HepG2 (cell line): ENCODE data around the gene SPINDOC. TPM values are rescaled to one million over a fixed set of nuclear protein-coding genes. Genes with fewer than 3 reads are reported as not detected.
A peak's percentile ranks its signal among the peaks of the same experiment; 100 is the strongest.

ENCODE experiments used
- ATAC-seq: fragments of 200-7000 bp; cut with Tn5 transposase; 3 replicates; pipeline ENCODE4 v1.9.1; 2020; ENCODE audit warnings: mild to moderate bottlenecking, moderate library complexity
- BruUV-seq: library from RNA; stranded (reverse); fragments of 400-500 nt; replicated peaks from 2 replicates; lab custom pipeline; 2021; lab: Mats Ljungman, UMichigan
- CTCF ChIA-PET: fragments of 300-600 bp; formaldehyde crosslinking; extraction: SDS; loops from one replicate; lab custom pipeline; 2021; ENCODE audit warnings: low total read pairs, inconsistent platforms, low intra/inter-chr PET ratio; lab: Yijun Ruan, JAX
- POLR2A ChIA-PET: fragments of 350-600 bp; sonication (Branson Sonifier 250); formaldehyde crosslinking; loops from one replicate; lab custom pipeline; 2020; ENCODE audit warnings: antibody characterized with exemption, inconsistent platforms; lab: Yijun Ruan, JAX
- DNase-seq: peaks from one replicate; pipeline ENCODE4 v3.0.0-alpha.2; 2015; ENCODE audit warnings: low spot score
- FAIRE-seq: peaks from 3 replicates; lab custom pipeline; 2011; peaks lifted over from hg19 to GRCh38; lab: Jason Lieb, UNC
- H2AFZ ChIP-seq: one replicate; pipeline ENCODE4 v1.6.1; 2011; ENCODE audit warnings: low read length, inconsistent platforms
- H3K27ac ChIP-seq: fragments of 300-600 bp; 3 replicates; pipeline ENCODE4 v1.8.0; 2011; ENCODE audit warnings: mixed run types, mild to moderate bottlenecking, mixed read lengths, low read length, inconsistent platforms; ENCODE audit not compliant: insufficient read depth; ENCODE audit errors: extremely low read length
- H3K27me3 ChIP-seq, 2 experiments: fragments of 200-600 bp in 1 of 2; 2 replicates in 1 of 2; 3 replicates in 1 of 2; pipeline versions ENCODE4 v1.6.0 to v1.8.0; 2011; ENCODE audit warnings: low read length in 2 of 2, mild to moderate bottlenecking in 2 of 2, moderate library complexity in 2 of 2, inconsistent platforms in 1 of 2; ENCODE audit not compliant: insufficient read depth in 2 of 2, control insufficient read depth in 1 of 2
- H3K36me3 ChIP-seq, 2 experiments: fragments of 200-600 bp in 1 of 2; replicated peaks in 1 of 2; 2 replicates in 1 of 2; 3 replicates in 1 of 2; pipeline versions ENCODE4 v1.5.1 to v1.8.0; 2011; ENCODE audit warnings: low read length in 2 of 2, inconsistent platforms in 1 of 2; ENCODE audit not compliant: insufficient read depth in 2 of 2, control insufficient read depth in 1 of 2
- H3K4me1 ChIP-seq: 2 replicates; pipeline ENCODE4 v1.5.1; 2012; ENCODE audit warnings: low read length, inconsistent platforms; ENCODE audit not compliant: insufficient read depth
- H3K4me2 ChIP-seq: 2 replicates; pipeline ENCODE4 v1.6.0; 2011; ENCODE audit warnings: low read depth, low read length, inconsistent platforms
- H3K4me3 ChIP-seq, 3 experiments: fragments of 200-600 bp in 1 of 3; sonication (generic), shearing (Covaris generic) in 1 of 3; replicated peaks in 1 of 3; 2 replicates each; pipeline ENCODE4 v1.5.1; 2011 to 2016; ENCODE audit warnings: low read length in 3 of 3, inconsistent platforms in 2 of 3, low read depth in 2 of 3, mild to moderate bottlenecking in 2 of 3, control low read depth in 1 of 3, mixed read lengths in 1 of 3; ENCODE audit not compliant: insufficient read depth in 1 of 3
- H3K79me2 ChIP-seq: one replicate; pipeline ENCODE4 v1.6.1; 2011; ENCODE audit warnings: low read length, inconsistent platforms; ENCODE audit not compliant: insufficient read depth
- H3K9ac ChIP-seq: 2 replicates; pipeline ENCODE4 v1.6.0; 2011; ENCODE audit warnings: mild to moderate bottlenecking, low read depth, low read length, inconsistent platforms; ENCODE audit not compliant: insufficient read depth
- H3K9me3 ChIP-seq: 2 replicates; pipeline ENCODE4 v1.5.1; 2012; ENCODE audit warnings: mild to moderate bottlenecking, low read length
- H4K20me1 ChIP-seq: 2 replicates; pipeline ENCODE4 v1.6.0; 2011; ENCODE audit warnings: inconsistent platforms, mild to moderate bottlenecking, low read length, moderate library complexity; ENCODE audit not compliant: insufficient read depth
- AKAP8 ChIP-seq: sonication (generic); formaldehyde crosslinking; IDR thresholded peaks from 2 replicates; pipeline ENCODE4 v1.5.1; 2020; ENCODE audit warnings: mild to moderate bottlenecking, missing genetic modification reagents
- ARNTL ChIP-seq: sonication (generic); formaldehyde crosslinking; IDR thresholded peaks from 2 replicates; pipeline ENCODE4 v1.4.0; 2020; ENCODE audit warnings: mild to moderate bottlenecking, missing genetic modification reagents
- FOSL2 ChIP-seq: sonication (generic); formaldehyde crosslinking; IDR thresholded peaks from 2 replicates; pipeline ENCODE4 v1.4.0; 2020; ENCODE audit warnings: missing genetic modification reagents
- MXD1 ChIP-seq: sonication (generic); formaldehyde crosslinking; IDR thresholded peaks from 2 replicates; pipeline ENCODE4 v1.4.0; 2020; ENCODE audit warnings: mild to moderate bottlenecking, missing genetic modification reagents
- SAP130 ChIP-seq: IDR thresholded peaks from 2 replicates; pipeline ENCODE4 v1.6.1; 2016; ENCODE audit warnings: low read depth
- ZBTB33 ChIP-seq: sonication (generic); formaldehyde crosslinking; IDR thresholded peaks from 2 replicates; pipeline ENCODE4 v1.4.0; 2020; ENCODE audit warnings: missing genetic modification reagents
- ZNF329 ChIP-seq: sonication (generic); formaldehyde crosslinking; IDR thresholded peaks from 2 replicates; pipeline ENCODE4 v1.9.0; 2021; ENCODE audit warnings: low read depth, mild to moderate bottlenecking, missing genetic modification reagents
- ZNF652 ChIP-seq: IDR thresholded peaks from 2 replicates; pipeline ENCODE4 v1.6.1; 2016; ENCODE audit warnings: low read depth, borderline replicate concordance
- ZNF687 ChIP-seq: sonication (generic); formaldehyde crosslinking; IDR thresholded peaks from 2 replicates; pipeline ENCODE4 v1.5.1; 2020; ENCODE audit warnings: mild to moderate bottlenecking, missing genetic modification reagents, moderate library complexity
- WGBS: methylation state at CpG from one replicate; pipeline ENCODE4 v1.1.6; 2017; ENCODE audit warnings: low lambda C conversion rate; 5-methylcytosine and 5-hydroxymethylcytosine counted together
- in situ Hi-C: cut with HindIII; loops from 2 replicates; pipeline ENCODE4 v1.10.0; 2017; ENCODE audit warnings: low pct_unique_long_range_greater_than_20kb; ENCODE audit not compliant: extremely low pct_ligation_motif_present
- intact Hi-C: fragments of 100-400 bp; cut with micrococcal nuclease; formaldehyde crosslinking; loops from one replicate; pipeline ENCODE4 v1.10.0; 2022; ENCODE audit not compliant: unreplicated experiment
- polyA plus RNA-seq, 8 experiments: library from polyadenylated mRNA; depleted of rRNA in 3 of 8; stranded (reverse) in 7 of 8; unstranded in 1 of 8; fragments of >200 nt; fragmentation: Illumina TruSeq in 4 of 8; extraction: Trizol in 4 of 8; gene quantifications; 2 replicates each; pipeline versions ENCODE4 v1.2.1 to v1.2.3, GENCODE V29; 2011 to 2016; ENCODE audit warnings: low read depth in 4 of 8, missing spikeins in 1 of 8, mixed read lengths in 1 of 8; ENCODE audit not compliant: insufficient read depth in 1 of 8
- total RNA-seq, 5 experiments: library from RNA; depleted of rRNA; stranded (reverse); fragments of >200 nt; fragmentation: Illumina TruSeq; extraction: Trizol; gene quantifications; 2 replicates each; pipeline ENCODE4 v1.2.3, GENCODE V29; 2016; ENCODE audit warnings: low read depth in 1 of 5

Gene SPINDOC
- total and polyA plus RNA-seq, 2 of the 13 experiments (the other 11 are each of a cell fraction or from before 2014, with no cell fraction given), result 21.4 to 29.9 TPM

GRCh38 chr11:63845303-63845702 lies 32.0 kb downstream of the SPINDOC start:
- TF ChIP-seq SAP130 (no peak), AKAP8 (CRISPR knock-in tag) (no peak), ARNTL (no peak), ZBTB33 (no peak), MXD1 (CRISPR knock-in tag) (no peak), FOSL2 (peak; percentile 19; the same call in 1 of the 2 replicates), ZNF687 (CRISPR knock-in tag) (no peak), ZNF329 (CRISPR knock-in tag) (no peak), ZNF652 (peak; percentile 60)
- Histone ChIP-seq H3K36me3 (peaks cover 1 to 19% of the 10 kb centered on the region in 2 experiments; a peak in 3 of 5 replicates), H3K9ac (no peak overlapping the region), H3K4me1 (peaks cover 71% of the 10 kb centered on the region), H3K27ac (no peak overlapping the region), H3K9me3 (no peaks in the 10 kb centered on the region), H3K4me3 (no peak overlapping the region), H3K79me2 (peaks cover 70% of the 10 kb centered on the region), H3K27me3 (no peaks in the 10 kb centered on the region), H4K20me1 (peaks cover 9% of the 10 kb centered on the region; the same call in 1 of the 2 replicates), H3K4me2 (no peak overlapping the region), H2AFZ (no peak overlapping the region)
- ChIA-PET CTCF (no interaction called here), POLR2A (interaction anchor here (0.7 kb wide), 1 partner anchor 35 kb away, joined by 3 read pairs; no protein-coding TSS in a partner anchor)
- WGBS, result 33% methylated on average over 2 of the region's 2 CpGs
- in situ Hi-C loops (no loop called here), intact Hi-C loops (no loop called here)
- ATAC-seq (peak; percentile 24; the same call in 1 of the 3 replicates), DNase-seq (peak; percentile 39), FAIRE-seq (no peak)
- BruUV-seq, result no TSS peak
